Spleen (tissue), 7 donors: ENCODE measurements around the gene PSMD5.

Experiments
- POLR2A ChIP-seq, 3 donors: fragments of 450-650 bp; IDR thresholded peaks; one replicate each; pipeline ENCODE4 v1.5.1; 2017; ENCODE audit warnings: antibody characterized with exemption in 3 of 3, mild to moderate bottlenecking in 1 of 3
- POLR2AphosphoS5 ChIP-seq, 3 donors: sonication (generic); formaldehyde crosslinking; IDR thresholded peaks; one replicate each; pipeline ENCODE4 v1.5.1; 2017; ENCODE audit warnings: antibody characterized with exemption in 3 of 3
- TF ChIP-seq, protein P1 (sequence below), 11 experiments: fragments of 200-600 bp in 7 of 11; fragments of 450-650 bp in 4 of 11; sonication (generic) in 4 of 11; IDR thresholded peaks in 8 of 11; conservative IDR thresholded peaks in 3 of 11; 1 replicate in 7 of 11; 2 replicates in 4 of 11; pipeline versions ENCODE4 v1.4.0 to v1.8.0; 2016 to 2021; ENCODE audit warnings: antibody characterized with exemption in 11 of 11, inconsistent platforms in 4 of 11, mild to moderate bottlenecking in 1 of 11
- donor health status: DM: no; HTN: no; CAD: no; lungs with moderate emphysema.
- donor health status: DM: no; HTN: no; CAD: no.
- donor health status: DM: no; HTN: no; CAD: no.

DNA sequence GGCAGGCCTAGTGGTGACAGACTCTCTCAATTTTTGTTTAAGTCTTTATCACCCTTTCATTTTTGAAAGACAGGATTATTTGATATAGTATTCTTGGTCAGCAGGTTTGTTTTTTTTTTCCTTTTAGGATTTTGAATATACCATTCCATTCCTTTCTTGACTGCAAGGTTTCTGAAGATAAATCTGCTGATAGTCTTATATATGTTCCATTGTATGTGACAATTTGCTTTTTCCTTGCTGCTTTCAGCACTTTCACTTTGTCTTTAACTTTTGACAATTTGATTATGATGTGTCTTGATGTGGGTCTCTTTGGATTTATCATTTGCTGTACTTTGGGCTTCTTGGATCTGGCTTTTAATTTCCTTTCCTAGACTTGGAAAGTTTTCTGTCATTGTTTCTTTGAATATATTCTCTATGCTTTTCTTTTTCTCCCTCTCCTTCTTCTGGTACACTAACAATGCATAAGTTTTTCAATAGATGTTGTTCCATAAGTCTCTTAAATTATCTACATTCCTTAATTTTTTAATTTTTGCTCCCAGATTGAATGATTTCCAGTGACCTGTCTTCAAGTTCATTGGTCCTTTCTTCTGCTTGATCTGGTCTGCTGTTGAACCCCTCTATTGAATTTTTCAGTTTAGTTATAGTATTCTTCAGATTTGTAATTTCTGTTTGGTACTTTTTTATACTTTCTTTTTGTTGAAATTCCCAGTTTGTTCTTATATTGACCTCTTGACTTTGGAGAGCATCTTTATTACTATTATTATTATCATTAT lies 34.9 kb downstream of the PSMD5 start:
- TF ChIP-seq, protein P1, sequence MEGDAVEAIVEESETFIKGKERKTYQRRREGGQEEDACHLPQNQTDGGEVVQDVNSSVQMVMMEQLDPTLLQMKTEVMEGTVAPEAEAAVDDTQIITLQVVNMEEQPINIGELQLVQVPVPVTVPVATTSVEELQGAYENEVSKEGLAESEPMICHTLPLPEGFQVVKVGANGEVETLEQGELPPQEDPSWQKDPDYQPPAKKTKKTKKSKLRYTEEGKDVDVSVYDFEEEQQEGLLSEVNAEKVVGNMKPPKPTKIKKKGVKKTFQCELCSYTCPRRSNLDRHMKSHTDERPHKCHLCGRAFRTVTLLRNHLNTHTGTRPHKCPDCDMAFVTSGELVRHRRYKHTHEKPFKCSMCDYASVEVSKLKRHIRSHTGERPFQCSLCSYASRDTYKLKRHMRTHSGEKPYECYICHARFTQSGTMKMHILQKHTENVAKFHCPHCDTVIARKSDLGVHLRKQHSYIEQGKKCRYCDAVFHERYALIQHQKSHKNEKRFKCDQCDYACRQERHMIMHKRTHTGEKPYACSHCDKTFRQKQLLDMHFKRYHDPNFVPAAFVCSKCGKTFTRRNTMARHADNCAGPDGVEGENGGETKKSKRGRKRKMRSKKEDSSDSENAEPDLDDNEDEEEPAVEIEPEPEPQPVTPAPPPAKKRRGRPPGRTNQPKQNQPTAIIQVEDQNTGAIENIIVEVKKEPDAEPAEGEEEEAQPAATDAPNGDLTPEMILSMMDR (IDR thresholded peaks at IDR 0.05 in 8 of 11, conservative IDR thresholded peaks at IDR 0.05 in 3 of 11) = no peak
- TF ChIP-seq POLR2A (IDR thresholded peaks at IDR 0.05) (no peak), POLR2AphosphoS5 (IDR thresholded peaks at IDR 0.05) (no peak)
